Hindlimb muscle (tissue), 1 donor: ENCODE data around the gene MRPL55. TPM values are rescaled to one million over a fixed set of nuclear protein-coding genes. Genes with fewer than 3 reads are reported as not detected.

Source experiments
- DNase-seq: peaks from one replicate; pipeline ENCODE4 v3.0.0-alpha.2; 2013
- polyA plus RNA-seq: library from polyadenylated mRNA; unstranded; fragments of 120-200 nt; gene quantifications from one replicate; pipeline ENCODE4 v1.2.1, GENCODE V29; 2013; ENCODE audit not compliant: insufficient read length

The MRPL55 gene
- polyA plus RNA-seq, 1 donor, result 35.6 TPM

- DNase-seq, result no peak
Observed at GRCh38 chr1:228100822-228101613, 8.1 kb downstream of the MRPL55 start.

- DNase-seq, result no peak
Observed at GRCh38 chr1:228099331-228099732, 9.8 kb downstream of the MRPL55 start.

- DNase-seq, result no peak
Observed at GRCh38 chr1:228098323-228098931, 10.7 kb downstream of the MRPL55 start.

- DNase-seq, result no peak
Observed at GRCh38 chr1:228097333-228098081, 11.6 kb downstream of the MRPL55 start.

- DNase-seq, result no peak
Observed at GRCh38 chr1:228096416-228097332, 12.4 kb downstream of the MRPL55 start.

- no peak for DNase-seq
Observed at GRCh38 chr1:228095938-228096337, 13.2 kb downstream of the MRPL55 start.

- DNase-seq, result no peak
Observed at GRCh38 chr1:228095161-228095560, 13.9 kb downstream of the MRPL55 start.

GRCh38 chr1:228094432-228095016 lies 14.6 kb downstream of the MRPL55 start:
- no peak for DNase-seq

- DNase-seq, result no peak
Observed at GRCh38 chr1:228093050-228093906, 15.8 kb downstream of the MRPL55 start.

GRCh38 chr1:228092342-228093049 lies 16.6 kb downstream of the MRPL55 start:
- no peak for DNase-seq

- DNase-seq, result no peak
Observed at GRCh38 chr1:228091084-228091483, 18.0 kb downstream of the MRPL55 start.

GRCh38 chr1:228090613-228091081 lies 18.5 kb downstream of the MRPL55 start:
- DNase-seq, result no peak

- DNase-seq, result no peak
Observed at GRCh38 chr1:228089519-228090380, 19.3 kb downstream of the MRPL55 start.

GRCh38 chr1:228088586-228089498 lies 20.3 kb downstream of the MRPL55 start:
- DNase-seq, result no peak

GRCh38 chr1:228087771-228088251 lies 21.3 kb downstream of the MRPL55 start:
- DNase-seq, result no peak

GRCh38 chr1:228085287-228085951 lies 23.7 kb downstream of the MRPL55 start:
- no peak for DNase-seq

- no peak for DNase-seq
Observed at GRCh38 chr1:228084797-228085196, 24.3 kb downstream of the MRPL55 start.
